IMR-90 (cell line): ENCODE results near the gene ROR2.
"Not testable (repeated sequence)": the region's sequence is repeated elsewhere in the genome, so short reads cannot be mapped to it uniquely, and the experiment has no call there.

Experiments
- BHLHE40 ChIP-seq: fragments of 150-350 bp; IDR thresholded peaks from 2 replicates; pipeline ENCODE4 v1.6.1; 2016; ENCODE audit warnings: mild to moderate bottlenecking, low read depth, low read length
- CEBPB ChIP-seq: IDR thresholded peaks from 2 replicates; pipeline ENCODE4 v1.6.1; 2012; ENCODE audit warnings: low read depth, low read length, improper control_type of control experiment
- MAFK ChIP-seq: IDR thresholded peaks from 2 replicates; pipeline ENCODE4 v1.6.1; 2012; ENCODE audit warnings: low read depth, low read length, improper control_type of control experiment
- MAZ ChIP-seq: IDR thresholded peaks from 2 replicates; pipeline ENCODE4 v1.6.1; 2012; ENCODE audit warnings: low read depth, mild to moderate bottlenecking, low read length, improper control_type of control experiment, moderate library complexity, borderline replicate concordance
- POLR2A ChIP-seq: IDR thresholded peaks from 2 replicates; pipeline ENCODE4 v1.6.1; 2012; ENCODE audit warnings: mild to moderate bottlenecking, low read depth, low read length
- RAD21 ChIP-seq: IDR thresholded peaks from 2 replicates; pipeline ENCODE4 v1.6.1; 2012; ENCODE audit warnings: low read length, improper control_type of control experiment
- TF ChIP-seq, protein P1 (sequence below): conservative IDR thresholded peaks from 2 replicates; pipeline ENCODE4 v1.5.1; 2012; ENCODE audit warnings: mild to moderate bottlenecking, low read depth, low read length, improper control_type of control experiment
- TF ChIP-seq, protein P2 (sequence below): fragments of 150-350 bp; IDR thresholded peaks from 2 replicates; pipeline ENCODE4 v1.6.1; 2017; ENCODE audit warnings: mild to moderate bottlenecking, antibody characterized with exemption, low read length, low read depth

DNA sequence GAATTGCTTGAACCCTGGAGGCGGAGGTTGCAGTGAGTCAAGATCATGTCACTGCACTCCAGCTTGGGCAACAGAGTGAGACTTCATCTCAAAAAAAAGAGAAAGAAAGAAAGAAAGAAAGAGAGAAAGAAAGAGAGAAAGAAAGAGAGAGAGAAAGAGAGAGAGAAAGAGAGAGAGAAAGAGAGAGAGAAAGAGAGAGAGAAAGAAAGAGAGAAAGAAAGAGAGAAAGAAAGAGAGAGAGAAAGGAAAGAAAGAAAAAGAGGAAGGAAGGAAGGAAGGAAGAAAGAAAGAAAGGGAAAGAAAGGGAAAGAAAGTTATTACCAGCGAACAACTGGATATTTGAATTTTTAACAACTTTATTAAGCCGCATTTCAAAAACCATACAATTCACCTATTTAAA is 327.9 kb downstream of the ROR2 start:
- not testable (repeated sequence) for TF ChIP-seq RAD21, CEBPB, BHLHE40, POLR2A, MAFK, MAZ
- TF ChIP-seq, protein P1, sequence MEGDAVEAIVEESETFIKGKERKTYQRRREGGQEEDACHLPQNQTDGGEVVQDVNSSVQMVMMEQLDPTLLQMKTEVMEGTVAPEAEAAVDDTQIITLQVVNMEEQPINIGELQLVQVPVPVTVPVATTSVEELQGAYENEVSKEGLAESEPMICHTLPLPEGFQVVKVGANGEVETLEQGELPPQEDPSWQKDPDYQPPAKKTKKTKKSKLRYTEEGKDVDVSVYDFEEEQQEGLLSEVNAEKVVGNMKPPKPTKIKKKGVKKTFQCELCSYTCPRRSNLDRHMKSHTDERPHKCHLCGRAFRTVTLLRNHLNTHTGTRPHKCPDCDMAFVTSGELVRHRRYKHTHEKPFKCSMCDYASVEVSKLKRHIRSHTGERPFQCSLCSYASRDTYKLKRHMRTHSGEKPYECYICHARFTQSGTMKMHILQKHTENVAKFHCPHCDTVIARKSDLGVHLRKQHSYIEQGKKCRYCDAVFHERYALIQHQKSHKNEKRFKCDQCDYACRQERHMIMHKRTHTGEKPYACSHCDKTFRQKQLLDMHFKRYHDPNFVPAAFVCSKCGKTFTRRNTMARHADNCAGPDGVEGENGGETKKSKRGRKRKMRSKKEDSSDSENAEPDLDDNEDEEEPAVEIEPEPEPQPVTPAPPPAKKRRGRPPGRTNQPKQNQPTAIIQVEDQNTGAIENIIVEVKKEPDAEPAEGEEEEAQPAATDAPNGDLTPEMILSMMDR, result not testable (repeated sequence)
- TF ChIP-seq, protein P2, sequence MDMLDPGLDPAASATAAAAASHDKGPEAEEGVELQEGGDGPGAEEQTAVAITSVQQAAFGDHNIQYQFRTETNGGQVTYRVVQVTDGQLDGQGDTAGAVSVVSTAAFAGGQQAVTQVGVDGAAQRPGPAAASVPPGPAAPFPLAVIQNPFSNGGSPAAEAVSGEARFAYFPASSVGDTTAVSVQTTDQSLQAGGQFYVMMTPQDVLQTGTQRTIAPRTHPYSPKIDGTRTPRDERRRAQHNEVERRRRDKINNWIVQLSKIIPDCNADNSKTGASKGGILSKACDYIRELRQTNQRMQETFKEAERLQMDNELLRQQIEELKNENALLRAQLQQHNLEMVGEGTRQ, result not testable (repeated sequence)
